Osteocyte (in vitro differentiated cells): ENCODE results near the gene MUCL1. TPM values are rescaled to one million over a fixed set of nuclear protein-coding genes. Genes with fewer than 3 reads are reported as not detected.
"Not testable (repeated sequence)": the region's sequence is repeated elsewhere in the genome, so short reads cannot be mapped to it uniquely, and the experiment has no call there.

Experiments used
- DNase-seq: peaks from one replicate; pipeline ENCODE4 v3.0.0; 2021; ENCODE audit warnings: mixed read lengths; ENCODE audit not compliant: unreplicated experiment; ENCODE audit errors: extremely low spot score
- H3K27ac Mint-ChIP-seq: one replicate; pipeline ENCODE4 v1.8.0; 2021; ENCODE audit warnings: mild to moderate bottlenecking, mixed read lengths; ENCODE audit not compliant: unreplicated experiment
- H3K27me3 Mint-ChIP-seq: one replicate; pipeline ENCODE4 v1.8.0; 2021; ENCODE audit warnings: mixed read lengths; ENCODE audit not compliant: unreplicated experiment
- H3K36me3 Mint-ChIP-seq: one replicate; pipeline ENCODE4 v1.8.0; 2021; ENCODE audit warnings: mixed read lengths; ENCODE audit not compliant: unreplicated experiment
- H3K4me1 Mint-ChIP-seq: one replicate; pipeline ENCODE4 v1.8.0; 2021; ENCODE audit warnings: mixed read lengths; ENCODE audit not compliant: unreplicated experiment
- H3K4me3 Mint-ChIP-seq: one replicate; pipeline ENCODE4 v1.8.0; 2021; ENCODE audit warnings: mild to moderate bottlenecking, moderate library complexity, mixed read lengths; ENCODE audit not compliant: unreplicated experiment
- H3K9me3 Mint-ChIP-seq: one replicate; pipeline ENCODE4 v1.8.0; 2021; ENCODE audit warnings: mixed read lengths; ENCODE audit not compliant: unreplicated experiment
- total RNA-seq: library from RNA; stranded (reverse); gene quantifications from 2 replicates; pipeline ENCODE4 v1.2.1, GENCODE V29; 2021
- TF ChIP-seq, protein P1 (sequence below): fragments of 200-600 bp; sonication (generic); IDR thresholded peaks from 2 replicates; pipeline ENCODE4 v1.5.0; 2021; ENCODE audit warnings: antibody characterized with exemption, mild to moderate bottlenecking, moderate library complexity

MUCL1 gene
- total RNA-seq, 1 donor from 2014 or later: not detected

GRCh38 chr12:54870617-54871016, 16.3 kb downstream of the MUCL1 start:
- H3K27me3 Mint-ChIP-seq: no peaks in the 10 kb centered on the region
- no peaks in the 10 kb centered on the region for H3K9me3 Mint-ChIP-seq

GRCh38 chr12:54879150-54879549, 24.8 kb downstream of the MUCL1 start:
- no peaks in the 10 kb centered on the region for H3K36me3 Mint-ChIP-seq
- H3K27ac Mint-ChIP-seq: no peak overlapping the region
- H3K9me3 Mint-ChIP-seq: no peaks in the 10 kb centered on the region
- H3K27me3 Mint-ChIP-seq: no peaks in the 10 kb centered on the region
- TF ChIP-seq, protein P1, sequence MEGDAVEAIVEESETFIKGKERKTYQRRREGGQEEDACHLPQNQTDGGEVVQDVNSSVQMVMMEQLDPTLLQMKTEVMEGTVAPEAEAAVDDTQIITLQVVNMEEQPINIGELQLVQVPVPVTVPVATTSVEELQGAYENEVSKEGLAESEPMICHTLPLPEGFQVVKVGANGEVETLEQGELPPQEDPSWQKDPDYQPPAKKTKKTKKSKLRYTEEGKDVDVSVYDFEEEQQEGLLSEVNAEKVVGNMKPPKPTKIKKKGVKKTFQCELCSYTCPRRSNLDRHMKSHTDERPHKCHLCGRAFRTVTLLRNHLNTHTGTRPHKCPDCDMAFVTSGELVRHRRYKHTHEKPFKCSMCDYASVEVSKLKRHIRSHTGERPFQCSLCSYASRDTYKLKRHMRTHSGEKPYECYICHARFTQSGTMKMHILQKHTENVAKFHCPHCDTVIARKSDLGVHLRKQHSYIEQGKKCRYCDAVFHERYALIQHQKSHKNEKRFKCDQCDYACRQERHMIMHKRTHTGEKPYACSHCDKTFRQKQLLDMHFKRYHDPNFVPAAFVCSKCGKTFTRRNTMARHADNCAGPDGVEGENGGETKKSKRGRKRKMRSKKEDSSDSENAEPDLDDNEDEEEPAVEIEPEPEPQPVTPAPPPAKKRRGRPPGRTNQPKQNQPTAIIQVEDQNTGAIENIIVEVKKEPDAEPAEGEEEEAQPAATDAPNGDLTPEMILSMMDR: no peak
- no peak overlapping the region for H3K4me3 Mint-ChIP-seq
- DNase-seq: no peak
- no peaks in the 10 kb centered on the region for H3K4me1 Mint-ChIP-seq

More at GRCh38 chr12:54870617-54871016, 16.3 kb downstream of the MUCL1 start:
- Mint-ChIP-seq H3K4me1 (no peaks in the 10 kb centered on the region), H3K4me3 (no peak overlapping the region), H3K27ac (no peak overlapping the region), H3K36me3 (no peaks in the 10 kb centered on the region)
- TF ChIP-seq, protein P1: no peak
- DNase-seq: no peak

GRCh38 chr12:54879579-54879978, 25.3 kb downstream of the MUCL1 start:
- Mint-ChIP-seq H3K36me3 (no peaks in the 10 kb centered on the region), H3K4me3 (no peak overlapping the region), H3K27me3 (no peaks in the 10 kb centered on the region), H3K9me3 (no peaks in the 10 kb centered on the region), H3K4me1 (no peaks in the 10 kb centered on the region), H3K27ac (no peak overlapping the region)
- DNase-seq: no peak
- TF ChIP-seq, protein P1: no peak

DNA sequence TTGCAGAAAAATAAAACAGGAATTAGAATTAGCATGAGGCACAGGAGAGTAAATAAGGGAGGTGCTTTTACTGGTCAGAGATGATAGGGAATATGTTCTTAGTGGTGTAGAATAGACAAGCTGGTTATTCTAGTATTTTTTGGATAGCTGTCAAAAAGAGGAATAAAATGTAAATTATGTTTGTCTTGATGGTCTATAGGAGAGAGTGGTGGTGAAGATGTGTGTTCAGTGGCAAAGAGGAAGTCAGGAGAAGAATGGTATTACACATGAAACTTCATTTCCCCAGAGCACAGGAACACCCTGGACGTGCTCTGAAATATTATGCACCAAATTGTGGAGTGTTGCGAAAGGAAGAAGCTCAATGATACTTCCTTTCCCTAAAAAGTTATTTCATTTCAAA, 27.8 kb downstream of the MUCL1 start:
- Mint-ChIP-seq H3K27ac (no peak overlapping the region), H3K27me3 (no peaks in the 10 kb centered on the region), H3K36me3 (no peaks in the 10 kb centered on the region), H3K9me3 (no peaks in the 10 kb centered on the region), H3K4me1 (no peaks in the 10 kb centered on the region), H3K4me3 (no peak overlapping the region)
- TF ChIP-seq, protein P1: no peak
- DNase-seq: no peak

DNA sequence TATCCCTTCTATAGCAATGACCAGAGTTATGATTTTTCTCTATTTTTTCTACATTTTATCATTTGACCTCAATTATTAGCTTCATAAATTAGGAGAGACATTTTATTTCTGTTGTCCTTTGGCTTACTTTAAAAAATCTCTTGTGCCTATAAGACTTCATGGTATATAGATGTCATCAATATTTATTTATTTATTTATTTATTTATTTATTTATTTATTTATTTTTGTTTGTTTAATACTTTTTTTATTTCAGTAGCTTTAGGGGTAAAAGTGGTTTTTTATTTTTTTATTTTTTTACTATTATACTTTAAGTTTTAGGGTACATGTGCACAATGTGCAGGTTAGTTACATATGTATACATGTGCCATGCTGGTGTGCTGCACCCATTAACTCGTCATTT, 28.3 kb downstream of the MUCL1 start:
- not testable (repeated sequence) for H3K36me3 Mint-ChIP-seq, DNase-seq, H3K4me1 Mint-ChIP-seq, H3K4me3 Mint-ChIP-seq, H3K27me3 Mint-ChIP-seq, H3K27ac Mint-ChIP-seq, H3K9me3 Mint-ChIP-seq

- H3K27me3 Mint-ChIP-seq, DNase-seq, H3K9me3 Mint-ChIP-seq, H3K4me1 Mint-ChIP-seq, H3K36me3 Mint-ChIP-seq, H3K4me3 Mint-ChIP-seq, H3K27ac Mint-ChIP-seq: not testable (repeated sequence)
These were observed 34.1 kb downstream of the MUCL1 start for GRCh38 chr12:54888428-54888827.
